Measurements from ENCODE around the gene WNT11.

GRCh38 chr11:76248210-76248609 lies 41.9 kb upstream of the WNT11 start:
- TF ChIP-seq POLR2AphosphoS5 (IDR thresholded peaks at IDR 0.05; ENCODE audit: low read depth, low read length): no peak
- TF ChIP-seq REST (IDR thresholded peaks at IDR 0.05; ENCODE audit: insufficient read depth in 1 of 2, low read depth in 2 of 2, low read length in 2 of 2): no peak

All from PFSK-1 (cell line).